GM18519 (cell line): ENCODE measurements around the gene IL23A.

ENCODE experiments used
- ATAC-seq: cut with Tn5 transposase; IDR thresholded peaks from one replicate; pipeline ENCODE4 v1.9.1; 2021; ENCODE audit warnings: mild to moderate bottlenecking, moderate library complexity; ENCODE audit not compliant: unreplicated experiment, low FRiP score

Gene IL23A

GRCh38 chr12:56359851-56360767 is 21.4 kb downstream of the IL23A start, which contains the start of gene STAT2:
TSS of gene STAT2 (minus strand) at chr12:56360107. CDS start at chr12:56356571, 3,536 bp downstream.
- ATAC-seq = peak; percentile 95

GRCh38 chr12:56361487-56362129 is 22.9 kb downstream of the IL23A start:
- ATAC-seq = no peak

- ATAC-seq = no peak
These were observed 23.7 kb downstream of the IL23A start, which contains the start of gene APOF for GRCh38 chr12:56362130-56363059. TSS of gene APOF (minus strand) at chr12:56362857. CDS start at chr12:56362745, 112 bp downstream.

- no peak for ATAC-seq
These were observed 28.3 kb downstream of the IL23A start for GRCh38 chr12:56366948-56367347.

- ATAC-seq = no peak
These were observed 34.8 kb downstream of the IL23A start for GRCh38 chr12:56373515-56373914.

GRCh38 chr12:56374726-56375597 is 36.3 kb downstream of the IL23A start:
- ATAC-seq = no peak

- no peak for ATAC-seq
These were observed 37.1 kb downstream of the IL23A start for GRCh38 chr12:56375598-56376434.

- no peak for ATAC-seq
These were observed 38.8 kb downstream of the IL23A start for GRCh38 chr12:56377310-56377988.

- no peak for ATAC-seq
These were observed 39.3 kb downstream of the IL23A start for GRCh38 chr12:56377989-56378316.

GRCh38 chr12:56382611-56383010 is 43.9 kb downstream of the IL23A start:
- no peak for ATAC-seq

GRCh38 chr12:56385873-56386272 is 47.2 kb downstream of the IL23A start:
- ATAC-seq = no peak

- ATAC-seq = no peak
These were observed 48.6 kb downstream of the IL23A start for GRCh38 chr12:56387152-56387736.

GRCh38 chr12:56389412-56389811 is 50.7 kb downstream of the IL23A start:
- ATAC-seq = no peak
